IPS-15b (cell line): Measurements from ENCODE around the gene PPFIA1.

Experiments used
- H3K27me3 ChIP-seq: one replicate; pipeline ENCODE4 v1.6.1; 2013; ENCODE audit warnings: low read length; ENCODE audit not compliant: control insufficient read depth, insufficient read depth
- H3K36me3 ChIP-seq: one replicate; pipeline ENCODE4 v1.6.1; 2013; ENCODE audit warnings: low read length; ENCODE audit not compliant: control insufficient read depth, insufficient read depth
- H3K4me1 ChIP-seq: one replicate; pipeline ENCODE4 v1.6.1; 2013; ENCODE audit warnings: mild to moderate bottlenecking, low read length; ENCODE audit not compliant: control insufficient read depth, insufficient read depth
- H3K4me3 ChIP-seq: one replicate; pipeline ENCODE4 v1.5.1; 2013; ENCODE audit warnings: low read depth, low read length
- H3K9ac ChIP-seq: one replicate; pipeline ENCODE4 v1.6.1; 2013; ENCODE audit warnings: low read depth, mild to moderate bottlenecking, low read length
- H3K9me3 ChIP-seq: one replicate; pipeline ENCODE4 v1.6.1; 2013; ENCODE audit warnings: mild to moderate bottlenecking, low read length; ENCODE audit not compliant: control insufficient read depth, insufficient read depth

PPFIA1 gene

DNA sequence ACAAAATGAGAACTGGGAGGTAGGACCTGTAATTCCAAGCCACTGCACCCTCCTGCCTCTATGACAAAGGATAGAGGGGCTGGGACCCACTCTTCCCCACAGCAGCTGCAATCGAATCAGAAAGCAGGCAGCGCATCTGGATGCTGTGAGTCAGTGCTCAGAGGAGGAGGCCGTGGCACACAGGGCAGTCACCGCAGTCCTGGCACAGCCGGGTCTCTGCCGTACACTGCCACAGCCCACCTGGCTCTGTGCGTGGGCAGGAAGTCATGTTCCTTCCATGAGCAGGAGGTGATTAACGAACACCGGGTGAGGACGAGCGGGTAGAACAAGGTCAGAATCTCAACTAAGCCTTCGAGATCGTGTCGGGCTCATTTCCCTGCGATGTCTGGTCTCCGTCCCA is 30.2 kb upstream of the PPFIA1 start:
- H3K27me3 ChIP-seq = no peaks in the 10 kb centered on the region
- no peak overlapping the region for H3K9ac ChIP-seq
- no peaks in the 10 kb centered on the region for H3K36me3 ChIP-seq
- no peak overlapping the region for H3K4me3 ChIP-seq
- no peaks in the 10 kb centered on the region for H3K4me1 ChIP-seq
- H3K9me3 ChIP-seq = no peaks in the 10 kb centered on the region

DNA sequence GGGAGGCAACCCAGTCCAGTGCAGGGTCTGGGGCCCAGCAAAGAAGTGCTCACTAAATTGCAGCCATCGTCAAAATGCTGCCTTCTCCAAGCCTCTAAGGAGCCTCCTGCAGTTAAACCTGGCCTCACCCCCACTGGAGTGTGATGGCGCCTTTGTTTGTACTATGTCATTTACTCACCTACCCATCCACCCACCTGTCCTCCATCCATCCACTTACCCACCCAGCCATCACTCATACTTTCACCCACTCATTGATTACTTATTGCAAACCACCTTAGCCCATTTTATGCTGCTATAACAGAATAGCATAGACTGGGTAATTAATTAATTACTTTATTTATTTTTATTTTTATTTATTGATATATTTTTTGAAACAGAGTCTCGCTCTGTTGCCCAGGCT is 28.8 kb upstream of the PPFIA1 start:
- Histone ChIP-seq H3K36me3 (no peaks in the 10 kb centered on the region), H3K27me3 (no peaks in the 10 kb centered on the region), H3K4me1 (no peaks in the 10 kb centered on the region), H3K9ac (no peak overlapping the region), H3K4me3 (no peak overlapping the region), H3K9me3 (no peaks in the 10 kb centered on the region)

DNA sequence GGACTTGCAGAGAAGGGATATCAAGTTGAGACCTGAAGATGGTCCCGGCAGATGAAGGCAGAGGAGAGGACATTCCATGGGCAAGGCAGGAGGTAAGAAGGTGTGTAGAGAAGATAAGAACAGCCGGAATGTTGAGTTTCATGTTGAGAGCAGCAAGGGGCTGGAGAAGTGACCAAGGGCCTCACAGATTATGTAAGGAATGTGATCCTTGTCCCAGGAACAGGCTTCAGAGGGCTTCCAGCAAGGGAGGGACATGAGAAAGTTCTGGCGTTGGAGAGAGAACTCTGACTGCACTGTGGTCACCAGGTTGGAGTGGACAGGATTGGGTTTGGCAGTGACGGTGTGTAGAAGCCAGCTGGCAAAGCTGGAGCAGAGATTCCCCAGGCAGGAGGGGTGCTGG is 27.6 kb upstream of the PPFIA1 start:
- Histone ChIP-seq H3K4me3 (no peak overlapping the region), H3K9ac (no peak overlapping the region), H3K27me3 (no peaks in the 10 kb centered on the region), H3K36me3 (no peaks in the 10 kb centered on the region), H3K9me3 (no peaks in the 10 kb centered on the region), H3K4me1 (no peaks in the 10 kb centered on the region)

DNA sequence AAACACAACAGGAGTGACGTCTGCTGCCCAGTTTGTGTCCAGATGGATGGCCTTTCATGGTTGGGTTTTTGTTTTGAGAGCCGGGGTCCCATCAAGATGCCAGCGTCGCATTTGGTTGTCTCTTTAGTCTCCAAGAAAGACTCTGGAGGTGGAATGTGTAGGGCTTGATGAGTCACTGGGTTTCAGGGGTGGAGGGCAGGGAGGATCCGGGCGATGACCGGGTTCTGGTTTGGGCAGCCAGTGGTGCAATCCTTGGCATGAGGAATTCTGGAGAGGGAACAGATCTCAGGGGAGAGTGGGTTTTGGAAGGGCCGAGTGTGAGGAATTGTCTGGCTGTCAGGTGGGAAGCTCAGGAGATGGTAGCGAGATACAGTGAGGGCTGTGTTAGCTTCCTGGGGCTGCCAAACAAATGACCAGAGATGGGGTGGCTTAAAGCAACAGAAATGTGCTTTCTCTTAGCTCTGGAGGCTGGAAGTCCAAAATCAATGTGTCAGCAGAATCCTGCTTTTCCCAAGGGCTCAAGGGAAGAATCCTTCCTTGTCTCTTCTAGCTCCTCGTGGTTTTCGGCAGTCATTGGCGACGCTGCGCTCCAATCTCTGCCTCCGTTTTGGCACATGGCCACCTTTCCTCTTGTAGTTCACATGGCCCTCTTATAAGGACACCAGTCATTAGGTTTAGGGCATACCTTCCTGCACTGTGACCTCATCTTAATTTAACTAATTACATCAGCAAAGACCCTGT is 26.4 kb upstream of the PPFIA1 start:
- Histone ChIP-seq H3K4me1 (no peaks in the 10 kb centered on the region), H3K36me3 (no peaks in the 10 kb centered on the region), H3K27me3 (no peaks in the 10 kb centered on the region), H3K9ac (no peak overlapping the region), H3K4me3 (no peak overlapping the region), H3K9me3 (no peaks in the 10 kb centered on the region)

DNA sequence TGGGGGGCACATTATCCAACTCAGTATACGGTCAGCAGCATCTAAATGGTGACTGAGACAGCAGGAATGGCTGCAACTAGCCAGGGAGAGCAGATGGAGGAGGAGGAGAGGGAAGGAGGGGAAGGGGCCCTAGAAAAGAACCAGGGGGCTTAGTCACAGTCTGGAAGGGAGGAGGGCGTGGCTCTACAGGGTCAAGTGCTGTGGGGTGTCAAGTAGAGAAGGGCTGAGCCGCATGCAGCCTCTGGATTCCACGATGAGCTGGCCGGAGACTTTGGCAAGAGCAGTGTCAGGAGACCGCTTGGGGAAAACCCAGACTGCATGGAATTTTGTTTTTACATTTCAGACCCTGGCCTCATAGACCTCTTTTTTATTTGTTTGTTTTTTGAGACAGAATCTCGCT is 25.8 kb upstream of the PPFIA1 start:
- H3K4me3 ChIP-seq = no peak overlapping the region
- no peaks in the 10 kb centered on the region for H3K27me3 ChIP-seq
- no peaks in the 10 kb centered on the region for H3K36me3 ChIP-seq
- no peaks in the 10 kb centered on the region for H3K9me3 ChIP-seq
- no peaks in the 10 kb centered on the region for H3K4me1 ChIP-seq
- no peak overlapping the region for H3K9ac ChIP-seq

DNA sequence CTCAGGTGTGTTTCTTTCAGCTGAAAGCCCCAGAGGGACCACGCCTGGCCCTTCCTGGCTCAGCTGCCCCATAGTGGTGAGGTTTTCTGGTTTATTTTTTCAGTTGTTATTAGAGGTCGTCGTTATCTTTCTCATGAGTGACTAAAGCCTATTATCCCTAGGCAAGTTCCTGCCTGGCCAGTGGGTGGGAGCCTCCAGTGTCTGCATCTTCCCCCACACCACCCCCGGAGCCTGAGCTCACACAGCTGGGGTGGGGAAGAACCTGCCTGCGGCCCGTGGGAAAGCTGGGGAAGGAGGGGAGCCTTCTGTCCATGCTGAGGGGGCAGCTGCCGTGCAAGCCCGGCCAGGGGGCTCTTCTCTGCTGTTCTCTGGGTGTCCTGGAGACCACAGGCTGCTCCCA is 24.3 kb upstream of the PPFIA1 start:
- H3K9ac ChIP-seq = no peak overlapping the region
- no peaks in the 10 kb centered on the region for H3K36me3 ChIP-seq
- no peaks in the 10 kb centered on the region for H3K4me1 ChIP-seq
- no peaks in the 10 kb centered on the region for H3K27me3 ChIP-seq
- no peaks in the 10 kb centered on the region for H3K9me3 ChIP-seq
- no peak overlapping the region for H3K4me3 ChIP-seq

DNA sequence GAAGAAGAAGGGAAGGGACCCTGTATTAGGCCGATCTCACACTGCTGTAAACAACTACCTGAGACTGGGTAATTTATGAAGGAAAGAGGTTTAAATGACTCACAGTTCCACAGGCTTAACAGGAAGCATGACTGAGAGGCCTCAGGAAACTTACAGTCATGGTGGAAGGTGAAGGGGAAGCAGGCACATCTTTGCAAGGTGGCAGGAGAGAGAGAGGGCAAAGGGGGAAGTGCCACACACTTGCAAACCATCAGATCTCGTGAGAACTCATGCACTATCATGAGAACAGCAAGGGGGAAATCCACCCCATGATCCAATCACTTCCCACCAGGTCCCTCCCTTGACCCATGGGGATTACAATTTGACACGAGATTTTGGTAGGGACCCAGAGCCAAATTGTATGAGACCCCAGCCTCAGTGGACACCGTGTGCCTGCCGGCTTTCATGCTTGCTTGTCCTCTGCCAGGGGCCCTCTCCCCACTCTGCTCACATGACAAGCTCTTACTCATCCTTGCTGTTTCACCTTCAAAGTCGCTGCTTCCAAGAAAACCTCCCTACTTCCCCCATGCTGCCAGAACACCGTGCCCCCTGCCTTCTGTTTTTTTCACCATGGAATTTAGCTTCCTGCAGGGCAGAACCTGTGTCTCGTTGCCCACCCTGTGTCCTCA is 23.3 kb upstream of the PPFIA1 start:
- no peak overlapping the region for H3K4me3 ChIP-seq
- no peaks in the 10 kb centered on the region for H3K27me3 ChIP-seq
- no peaks in the 10 kb centered on the region for H3K36me3 ChIP-seq
- no peak overlapping the region for H3K9ac ChIP-seq
- no peaks in the 10 kb centered on the region for H3K9me3 ChIP-seq
- H3K4me1 ChIP-seq = no peaks in the 10 kb centered on the region

DNA sequence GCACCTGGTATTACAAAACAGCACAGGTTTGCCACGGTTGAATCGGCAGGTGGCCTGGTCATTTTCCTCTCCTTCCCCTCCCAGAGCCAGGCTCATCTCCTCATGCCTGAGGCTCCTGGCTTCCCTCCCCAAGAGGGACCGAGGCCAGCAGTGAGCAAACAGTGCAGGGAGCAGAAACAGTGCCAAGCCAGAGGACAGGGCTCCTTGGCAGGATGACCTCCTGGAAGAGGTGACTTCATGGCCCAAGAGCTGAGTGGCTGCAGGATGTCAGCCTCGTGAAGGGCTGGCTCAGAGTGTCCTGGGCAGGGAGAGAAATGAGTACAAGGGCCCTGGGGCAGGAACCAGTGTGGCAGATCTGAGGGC is 22.8 kb upstream of the PPFIA1 start:
- H3K4me1 ChIP-seq = no peaks in the 10 kb centered on the region
- H3K9me3 ChIP-seq = no peaks in the 10 kb centered on the region
- no peaks in the 10 kb centered on the region for H3K27me3 ChIP-seq
- no peak overlapping the region for H3K4me3 ChIP-seq
- H3K36me3 ChIP-seq = no peaks in the 10 kb centered on the region
- no peak overlapping the region for H3K9ac ChIP-seq

DNA sequence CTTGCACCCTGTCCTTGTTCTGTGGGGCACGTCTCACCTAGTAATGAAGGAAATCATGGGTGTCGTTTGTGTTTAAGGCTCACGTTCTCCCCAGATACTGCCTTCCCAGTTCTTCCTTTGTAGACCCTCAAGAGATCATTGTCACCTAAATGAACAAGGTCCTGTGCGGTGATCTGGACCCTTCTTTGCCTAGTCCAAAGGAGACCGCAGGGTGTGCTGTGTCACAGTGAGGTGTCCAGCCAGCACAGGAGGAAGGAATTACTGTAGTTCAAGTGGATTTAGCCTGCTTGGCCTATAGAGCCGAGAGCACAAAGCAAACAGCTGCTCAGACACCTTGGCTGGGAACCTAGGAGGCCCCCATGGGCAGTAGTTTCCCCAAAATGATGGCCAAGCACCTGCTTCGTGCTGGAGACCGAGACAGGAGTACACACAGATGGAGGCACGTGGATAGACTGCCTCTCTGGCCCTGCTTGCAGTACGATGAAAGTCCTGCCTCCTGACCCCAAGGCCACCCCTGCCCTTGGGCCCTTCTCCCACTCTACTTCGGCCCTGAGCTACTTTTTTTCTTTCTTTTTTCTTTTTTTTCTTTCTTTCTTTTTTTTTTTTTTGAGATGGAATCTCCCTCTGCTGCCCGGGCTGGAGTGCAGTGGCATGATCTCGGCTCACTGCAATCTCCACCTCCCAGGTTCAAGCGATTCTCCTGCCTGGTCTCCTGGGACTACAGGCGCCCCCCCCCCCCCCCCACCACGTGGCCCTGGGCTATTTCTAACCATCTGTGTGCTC is 19.4 kb upstream of the PPFIA1 start:
- Histone ChIP-seq H3K9me3 (no peaks in the 10 kb centered on the region), H3K4me1 (no peaks in the 10 kb centered on the region), H3K36me3 (no peaks in the 10 kb centered on the region), H3K4me3 (no peak overlapping the region), H3K9ac (no peak overlapping the region), H3K27me3 (no peaks in the 10 kb centered on the region)

DNA sequence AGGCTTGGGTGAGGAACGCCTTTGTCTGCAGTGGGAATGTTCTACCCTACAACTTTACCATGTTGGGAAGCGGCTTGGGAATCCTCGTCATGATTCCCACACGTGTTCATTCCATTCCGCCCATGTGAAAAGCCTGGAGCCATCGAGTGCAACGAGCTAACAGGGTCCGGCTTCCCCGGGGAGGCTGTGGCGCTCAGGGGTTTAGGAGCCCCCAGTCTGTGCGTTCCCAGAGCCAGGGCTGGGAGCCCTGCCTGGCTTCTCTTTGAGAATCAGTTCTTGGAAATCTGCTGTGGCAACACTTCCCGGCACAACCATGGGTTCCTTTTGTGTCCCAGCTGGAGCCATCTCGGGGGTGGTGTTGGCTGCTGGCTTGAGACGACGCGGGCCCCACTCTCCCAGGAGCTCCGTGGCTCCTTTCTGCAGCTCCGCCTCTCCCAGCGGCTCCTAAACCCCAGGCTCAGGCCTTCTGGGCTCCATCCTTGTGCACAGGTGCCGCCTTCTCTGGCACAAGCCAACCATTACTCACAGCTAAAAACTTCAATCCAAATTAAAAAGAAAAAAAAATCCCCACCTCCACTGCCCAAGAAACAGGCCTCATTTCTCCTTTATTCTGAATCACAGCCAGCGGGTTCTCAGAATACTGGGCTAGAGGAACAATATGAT is 18.7 kb upstream of the PPFIA1 start:
- no peaks in the 10 kb centered on the region for H3K36me3 ChIP-seq
- H3K27me3 ChIP-seq = no peaks in the 10 kb centered on the region
- H3K9ac ChIP-seq = no peak overlapping the region
- no peak overlapping the region for H3K4me3 ChIP-seq
- no peaks in the 10 kb centered on the region for H3K4me1 ChIP-seq
- no peaks in the 10 kb centered on the region for H3K9me3 ChIP-seq

DNA sequence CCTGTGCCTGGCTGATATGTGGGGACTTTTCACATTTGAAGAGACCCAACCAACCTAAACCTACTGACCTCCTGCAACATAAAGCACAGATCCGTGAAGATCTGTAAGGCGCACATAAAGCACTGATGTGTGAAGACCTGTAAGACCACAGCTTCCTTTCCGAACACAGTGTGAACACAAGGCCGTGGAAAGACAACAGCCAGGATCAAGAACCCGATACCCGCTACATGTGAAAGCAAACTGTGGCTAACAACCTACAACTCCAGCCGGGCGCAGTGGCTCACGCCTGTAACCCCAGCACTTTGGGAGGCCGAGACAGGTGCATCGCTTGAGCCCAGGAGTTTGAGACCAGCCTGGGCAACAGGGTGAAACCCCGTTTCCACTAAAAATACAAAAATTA is 17.6 kb upstream of the PPFIA1 start:
- no peaks in the 10 kb centered on the region for H3K27me3 ChIP-seq

More for the DNA sequence above, 17.6 kb upstream of the PPFIA1 start:
- Histone ChIP-seq H3K36me3 (no peaks in the 10 kb centered on the region), H3K9me3 (no peaks in the 10 kb centered on the region), H3K4me3 (no peak overlapping the region), H3K4me1 (no peaks in the 10 kb centered on the region), H3K9ac (no peak overlapping the region)
